H9 (cell line): ENCODE results near the gene CAMK2G. TPM values are rescaled to one million over a fixed set of nuclear protein-coding genes. Genes with fewer than 3 reads are reported as not detected.

Source experiments
- DNase-seq: peaks from one replicate; pipeline ENCODE4 v3.0.0-alpha.2; 2017
- H2AFZ ChIP-seq: one replicate; pipeline ENCODE4 v1.6.1; 2013; ENCODE audit warnings: mild to moderate bottlenecking, low read length, control low read depth, moderate library complexity
- H2AK5ac ChIP-seq: 2 replicates; pipeline ENCODE4 v1.6.1; 2013; ENCODE audit warnings: low read length, control low read depth, mixed read lengths; ENCODE audit not compliant: insufficient read length
- H2BK120ac ChIP-seq: one replicate; pipeline ENCODE4 v1.6.1; 2013; ENCODE audit warnings: low read depth, mild to moderate bottlenecking, low read length, control low read depth, inconsistent platforms; ENCODE audit not compliant: poor library complexity, severe bottlenecking
- H2BK12ac ChIP-seq: 2 replicates; pipeline ENCODE4 v1.6.1; 2013; ENCODE audit warnings: low read length, control low read depth, mixed read lengths, low read depth; ENCODE audit not compliant: insufficient read length
- H2BK15ac ChIP-seq: 2 replicates; pipeline ENCODE4 v1.6.1; 2013; ENCODE audit warnings: low read depth, low read length, control low read depth
- H2BK20ac ChIP-seq: one replicate; pipeline ENCODE4 v1.6.1; 2013; ENCODE audit warnings: low read depth, mild to moderate bottlenecking, low read length, control low read depth, inconsistent platforms; ENCODE audit not compliant: poor library complexity, severe bottlenecking
- H2BK5ac ChIP-seq: 2 replicates; pipeline ENCODE4 v1.6.1; 2013; ENCODE audit warnings: low read length, control low read depth, mixed read lengths; ENCODE audit not compliant: insufficient read length
- H3K14ac ChIP-seq: 2 replicates; pipeline ENCODE4 v1.6.1; 2013; ENCODE audit warnings: low read length, control low read depth; ENCODE audit not compliant: insufficient read depth
- H3K18ac ChIP-seq: 2 replicates; pipeline ENCODE4 v1.6.1; 2013; ENCODE audit warnings: low read depth, mild to moderate bottlenecking, mixed read lengths, low read length, control low read depth; ENCODE audit not compliant: insufficient read length
- H3K23ac ChIP-seq: 2 replicates; pipeline ENCODE4 v1.6.1; 2013; ENCODE audit warnings: low read length, control low read depth, mixed read lengths, low read depth; ENCODE audit not compliant: insufficient read length
- H3K23me2 ChIP-seq: 2 replicates; pipeline ENCODE4 v1.6.1; 2013; ENCODE audit warnings: low read depth, mild to moderate bottlenecking, mixed read lengths, low read length, control low read depth; ENCODE audit not compliant: insufficient read length, poor library complexity, severe bottlenecking
- H3K27ac ChIP-seq: 2 replicates; pipeline ENCODE4 v1.5.1; 2013; ENCODE audit warnings: low read length, control low read depth, mixed read lengths, low read depth; ENCODE audit not compliant: insufficient read length
- H3K27me3 ChIP-seq: 2 replicates; pipeline ENCODE4 v1.6.1; 2013; ENCODE audit warnings: low read length, control low read depth, inconsistent platforms; ENCODE audit not compliant: insufficient read depth
- H3K4ac ChIP-seq: 2 replicates; pipeline ENCODE4 v1.6.1; 2013; ENCODE audit warnings: low read depth, mild to moderate bottlenecking, control low read depth, inconsistent platforms, low read length, moderate library complexity
- H3K4me1 ChIP-seq: 2 replicates; pipeline ENCODE4 v1.6.1; 2013; ENCODE audit warnings: low read length, control low read depth, inconsistent platforms; ENCODE audit not compliant: insufficient read depth
- H3K4me2 ChIP-seq: 2 replicates; pipeline ENCODE4 v1.6.1; 2013; ENCODE audit warnings: low read length, control low read depth, mixed read lengths; ENCODE audit not compliant: insufficient read length, insufficient read depth
- H3K56ac ChIP-seq: 2 replicates; pipeline ENCODE4 v1.6.1; 2013; ENCODE audit warnings: low read depth, mild to moderate bottlenecking, mixed read lengths, low read length, control low read depth; ENCODE audit not compliant: insufficient read length
- H3K79me1 ChIP-seq: 2 replicates; pipeline ENCODE4 v1.6.1; 2013; ENCODE audit warnings: low read depth, mild to moderate bottlenecking, moderate library complexity, low read length, control low read depth, inconsistent platforms; ENCODE audit not compliant: insufficient read depth, poor library complexity, severe bottlenecking
- H3K79me2 ChIP-seq: 2 replicates; pipeline ENCODE4 v1.6.1; 2013; ENCODE audit warnings: low read length, control low read depth, inconsistent platforms; ENCODE audit not compliant: insufficient read depth
- H3K9ac ChIP-seq: 2 replicates; pipeline ENCODE4 v1.6.1; 2013; ENCODE audit warnings: low read length, control low read depth, mixed read lengths; ENCODE audit not compliant: insufficient read length; ENCODE audit errors: extremely low read depth
- H3K9me3 ChIP-seq: one replicate; pipeline ENCODE4 v1.6.1; 2013; ENCODE audit warnings: low read depth, low read length, inconsistent platforms; ENCODE audit not compliant: control insufficient read depth
- H3T11ph ChIP-seq: one replicate; pipeline ENCODE4 v1.6.1; 2013; ENCODE audit warnings: mild to moderate bottlenecking, low read length, control low read depth, inconsistent platforms
- H4K20me1 ChIP-seq: one replicate; pipeline ENCODE4 v1.6.1; 2013; ENCODE audit not compliant: control insufficient read depth, insufficient read length, insufficient read depth
- H4K5ac ChIP-seq: 2 replicates; pipeline ENCODE4 v1.6.1; 2013; ENCODE audit warnings: low read depth, mild to moderate bottlenecking, mixed read lengths, low read length, control low read depth; ENCODE audit not compliant: insufficient read length
- H4K8ac ChIP-seq: replicated peaks from 2 replicates; pipeline ENCODE4 v1.6.1; 2013; ENCODE audit warnings: low read length, control low read depth, mixed read lengths, low read depth; ENCODE audit not compliant: insufficient read length
- H4K91ac ChIP-seq: 2 replicates; pipeline ENCODE4 v1.6.1; 2013; ENCODE audit warnings: low read depth, mild to moderate bottlenecking, moderate library complexity, mixed read lengths, low read length, control low read depth; ENCODE audit not compliant: insufficient read length
- H3K27ac Mint-ChIP-seq, 3 experiments: 2 replicates in 2 of 3; 3 replicates in 1 of 3; pipeline ENCODE4 v1.8.0; 2020 to 2021; ENCODE audit warnings: mixed read lengths in 3 of 3, mild to moderate bottlenecking in 1 of 3, moderate library complexity in 1 of 3
- H3K27me3 Mint-ChIP-seq: 2 replicates; pipeline ENCODE4 v1.8.0; 2021; ENCODE audit warnings: low read depth, mild to moderate bottlenecking, moderate library complexity, mixed read lengths
- H3K36me3 Mint-ChIP-seq, 3 experiments: 2 replicates in 2 of 3; 3 replicates in 1 of 3; pipeline ENCODE4 v1.8.0; 2020 to 2021; ENCODE audit warnings: low read depth in 3 of 3, mixed read lengths in 3 of 3; ENCODE audit not compliant: insufficient read depth in 1 of 3
- H3K4me1 Mint-ChIP-seq, 2 experiments: 2 replicates each; pipeline ENCODE4 v1.8.0; 2020; ENCODE audit warnings: mixed read lengths in 2 of 2
- H3K4me3 Mint-ChIP-seq, 2 experiments: 2 replicates in 1 of 2; 3 replicates in 1 of 2; pipeline ENCODE4 v1.8.0; 2020 to 2021; ENCODE audit warnings: mild to moderate bottlenecking in 2 of 2, mixed read lengths in 2 of 2, moderate library complexity in 1 of 2
- H3K9me3 Mint-ChIP-seq, 2 experiments: 2 replicates in 1 of 2; 3 replicates in 1 of 2; pipeline ENCODE4 v1.8.0; 2020; ENCODE audit warnings: mild to moderate bottlenecking in 2 of 2, mixed read lengths in 2 of 2, moderate library complexity in 1 of 2
- whole genome bisulfite sequencing: extraction: QIAGEN DNeasy Blood & Tissue Kit; methylation state at CpG from one replicate; pipeline ENCODE4 v1.1.7; 2013; ENCODE audit warnings: missing lambda C conversion rate, low lambda C conversion rate, mixed read lengths; ENCODE audit not compliant: insufficient read length; ENCODE audit errors: extremely low coverage; 5-methylcytosine and 5-hydroxymethylcytosine counted together
- total RNA-seq: library from RNA; stranded (reverse); gene quantifications from 2 replicates; pipeline ENCODE4 v1.2.1, GENCODE V29; 2021
- TF ChIP-seq, protein P1 (sequence below): fragments of 200-600 bp; sonication (generic); conservative IDR thresholded peaks from 3 replicates; pipeline ENCODE4 v1.8.0; 2021; ENCODE audit warnings: antibody characterized with exemption, mild to moderate bottlenecking

Gene CAMK2G
- total RNA-seq, 1 experiment from 2014 or later, result 31.8 TPM

DNA sequence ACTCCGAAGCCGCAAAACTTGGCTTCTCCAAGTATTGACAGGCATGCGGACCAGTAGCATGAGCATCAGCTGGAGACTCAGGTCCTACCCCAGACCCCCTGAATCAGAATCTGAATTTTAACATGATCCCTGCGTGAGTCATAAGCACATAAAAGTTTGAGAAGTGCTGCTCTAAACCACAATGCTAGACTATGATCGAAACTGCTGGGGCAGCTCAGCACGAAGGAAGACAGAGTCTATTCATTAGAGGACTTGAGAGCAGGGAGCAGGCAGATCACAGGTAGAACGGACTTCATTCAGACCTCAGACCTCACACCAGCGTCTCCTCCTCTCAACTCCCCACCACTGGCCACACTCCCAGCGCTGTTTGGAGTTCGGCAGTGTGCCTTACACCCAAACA is 16.9 kb downstream of the CAMK2G start:
- Mint-ChIP-seq H3K9me3 (no peaks in the 10 kb centered on the region), H3K4me3 (no peak overlapping the region), H3K4me1 (peaks cover 33 to 44% of the 10 kb centered on the region in 2 experiments), H3K27ac (no peak overlapping the region; a peak in 1 of 7 replicates), H3K36me3 (peaks cover 12 to 47% (median 45%) of the 10 kb centered on the region in 3 experiments; a peak in 6 of 7 replicates), H3K27me3 (no peaks in the 10 kb centered on the region)
- H2AFZ ChIP-seq, result no peak overlapping the region
- H3K9me3 ChIP-seq, result no peaks in the 10 kb centered on the region
- no peak overlapping the region for H4K5ac ChIP-seq
- no CpG with 5 or more reads among the region's 10 CpGs for WGBS
- no peak overlapping the region for H4K8ac ChIP-seq
- no peaks in the 10 kb centered on the region for H3K4me1 ChIP-seq
- no peak overlapping the region for H3K56ac ChIP-seq
- no peaks in the 10 kb centered on the region for H3K79me1 ChIP-seq
- H2BK5ac ChIP-seq, result no peak overlapping the region
- H4K91ac ChIP-seq, result no peak overlapping the region
- H2BK20ac ChIP-seq, result no peak overlapping the region
- H2AK5ac ChIP-seq, result no peak overlapping the region
- no peak overlapping the region for H3K27ac ChIP-seq
- H3K23ac ChIP-seq, result no peak overlapping the region
- no peak for DNase-seq
- no peaks in the 10 kb centered on the region for H3K23me2 ChIP-seq
- H2BK120ac ChIP-seq, result no peak overlapping the region
- no peaks in the 10 kb centered on the region for H4K20me1 ChIP-seq
- no peaks in the 10 kb centered on the region for H3K27me3 ChIP-seq
- H3T11ph ChIP-seq, result no peak overlapping the region
- H3K79me2 ChIP-seq, result no peaks in the 10 kb centered on the region
- H2BK12ac ChIP-seq, result no peak overlapping the region
- no peak overlapping the region for H2BK15ac ChIP-seq
- no peak overlapping the region for H3K4me2 ChIP-seq
- no peak overlapping the region for H3K9ac ChIP-seq
- H3K4ac ChIP-seq, result no peak overlapping the region
- TF ChIP-seq, protein P1, sequence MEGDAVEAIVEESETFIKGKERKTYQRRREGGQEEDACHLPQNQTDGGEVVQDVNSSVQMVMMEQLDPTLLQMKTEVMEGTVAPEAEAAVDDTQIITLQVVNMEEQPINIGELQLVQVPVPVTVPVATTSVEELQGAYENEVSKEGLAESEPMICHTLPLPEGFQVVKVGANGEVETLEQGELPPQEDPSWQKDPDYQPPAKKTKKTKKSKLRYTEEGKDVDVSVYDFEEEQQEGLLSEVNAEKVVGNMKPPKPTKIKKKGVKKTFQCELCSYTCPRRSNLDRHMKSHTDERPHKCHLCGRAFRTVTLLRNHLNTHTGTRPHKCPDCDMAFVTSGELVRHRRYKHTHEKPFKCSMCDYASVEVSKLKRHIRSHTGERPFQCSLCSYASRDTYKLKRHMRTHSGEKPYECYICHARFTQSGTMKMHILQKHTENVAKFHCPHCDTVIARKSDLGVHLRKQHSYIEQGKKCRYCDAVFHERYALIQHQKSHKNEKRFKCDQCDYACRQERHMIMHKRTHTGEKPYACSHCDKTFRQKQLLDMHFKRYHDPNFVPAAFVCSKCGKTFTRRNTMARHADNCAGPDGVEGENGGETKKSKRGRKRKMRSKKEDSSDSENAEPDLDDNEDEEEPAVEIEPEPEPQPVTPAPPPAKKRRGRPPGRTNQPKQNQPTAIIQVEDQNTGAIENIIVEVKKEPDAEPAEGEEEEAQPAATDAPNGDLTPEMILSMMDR, result no peak
- no peak overlapping the region for H3K14ac ChIP-seq
- no peak overlapping the region for H3K18ac ChIP-seq
